OCI-M2 (cell line): Measurements from ENCODE around the gene CCDC146.
"Not testable (repeated sequence)": the region's sequence is repeated elsewhere in the genome, so short reads cannot be mapped to it uniquely, and the experiment has no call there.

Experiments used
- DNase-seq: peaks from one replicate; lab custom pipeline; 2025; ENCODE audit not compliant: unreplicated experiment; lab: John Stamatoyannopoulos, UW

CCDC146 gene

DNA sequence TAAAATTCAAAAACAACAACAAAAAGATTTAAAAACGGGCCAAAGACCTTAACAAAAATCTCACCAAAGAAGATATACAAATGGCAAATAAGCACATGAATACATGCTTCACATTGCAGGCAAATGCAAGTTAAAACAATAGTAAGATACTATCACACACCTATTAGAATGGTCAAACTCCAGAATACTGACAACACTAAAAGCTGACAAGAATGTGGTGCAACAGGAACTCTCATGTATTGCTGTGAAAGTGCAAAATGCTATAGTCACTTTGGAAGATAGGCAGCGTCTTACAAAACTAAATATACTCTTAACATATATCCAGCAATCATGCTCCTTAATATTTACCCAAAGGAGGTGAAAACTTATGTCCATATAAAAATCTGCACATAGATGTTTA is 16.3 kb downstream of the CCDC146 start:
- DNase-seq, result not testable (repeated sequence)

DNA sequence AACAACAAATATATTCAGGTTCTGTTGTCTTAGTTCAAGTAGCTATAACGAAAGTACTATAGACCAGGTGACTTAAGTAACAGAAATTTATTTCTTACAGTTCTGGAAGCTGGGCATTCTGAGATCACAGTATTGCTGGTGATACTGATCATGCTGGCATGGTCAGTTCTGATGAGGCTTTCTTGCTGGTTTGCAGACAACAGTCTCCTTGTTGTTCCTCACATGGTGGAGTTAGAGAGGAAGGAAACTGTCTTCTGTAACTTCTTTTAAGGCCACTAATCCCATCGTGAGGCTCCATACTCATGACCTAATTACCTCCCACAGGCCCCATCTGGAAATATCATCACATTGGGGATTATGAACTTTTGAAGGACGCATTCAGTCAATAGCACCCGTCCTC is 17.9 kb downstream of the CCDC146 start:
- DNase-seq, result not testable (repeated sequence)

DNA sequence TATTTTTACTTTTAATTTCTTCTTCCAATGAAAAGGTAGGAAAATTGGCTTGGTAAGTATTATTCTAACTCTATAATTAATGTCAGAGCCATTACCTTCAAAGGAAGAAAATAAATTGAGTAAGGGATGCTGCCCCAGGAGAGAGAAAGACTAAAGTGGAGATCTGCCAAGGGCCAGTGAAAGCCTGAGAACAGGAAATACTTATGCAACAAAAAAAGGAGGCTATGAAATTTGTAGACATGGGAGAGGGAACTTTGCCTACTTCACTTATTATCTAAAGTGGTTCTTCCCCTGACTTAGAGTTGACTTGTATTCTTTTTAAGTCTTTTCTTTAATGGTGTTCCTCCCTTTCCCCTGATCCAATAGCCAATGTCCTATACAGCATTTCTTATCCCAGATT is 29.8 kb downstream of the CCDC146 start:
- not testable (repeated sequence) for DNase-seq

DNA sequence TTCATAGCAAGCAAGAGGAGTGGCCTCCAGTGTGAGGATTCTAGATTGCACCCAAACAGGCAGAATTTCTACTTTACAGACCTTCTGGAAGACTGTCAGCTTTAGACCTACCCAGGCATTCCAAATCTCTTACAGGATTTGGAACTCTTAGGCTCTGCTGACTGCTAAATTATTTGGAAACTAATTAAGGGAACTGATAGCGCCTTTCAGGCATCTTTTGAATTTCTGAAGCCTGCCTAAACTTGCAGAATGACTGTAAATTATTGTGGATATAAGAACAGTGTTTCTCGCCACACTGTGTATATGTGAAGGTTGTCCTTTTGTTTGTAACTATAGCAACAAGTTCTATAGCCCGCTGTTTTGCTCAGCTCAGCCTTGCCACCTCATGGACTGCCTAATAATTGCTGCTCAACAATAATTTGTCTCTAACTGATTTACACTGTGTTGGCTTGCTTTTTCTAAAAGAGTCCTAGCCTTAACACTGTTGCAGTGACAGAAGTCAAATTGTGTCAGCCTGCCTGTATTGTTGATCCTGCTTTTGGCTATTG is 32.6 kb downstream of the CCDC146 start:
- not testable (repeated sequence) for DNase-seq

DNA sequence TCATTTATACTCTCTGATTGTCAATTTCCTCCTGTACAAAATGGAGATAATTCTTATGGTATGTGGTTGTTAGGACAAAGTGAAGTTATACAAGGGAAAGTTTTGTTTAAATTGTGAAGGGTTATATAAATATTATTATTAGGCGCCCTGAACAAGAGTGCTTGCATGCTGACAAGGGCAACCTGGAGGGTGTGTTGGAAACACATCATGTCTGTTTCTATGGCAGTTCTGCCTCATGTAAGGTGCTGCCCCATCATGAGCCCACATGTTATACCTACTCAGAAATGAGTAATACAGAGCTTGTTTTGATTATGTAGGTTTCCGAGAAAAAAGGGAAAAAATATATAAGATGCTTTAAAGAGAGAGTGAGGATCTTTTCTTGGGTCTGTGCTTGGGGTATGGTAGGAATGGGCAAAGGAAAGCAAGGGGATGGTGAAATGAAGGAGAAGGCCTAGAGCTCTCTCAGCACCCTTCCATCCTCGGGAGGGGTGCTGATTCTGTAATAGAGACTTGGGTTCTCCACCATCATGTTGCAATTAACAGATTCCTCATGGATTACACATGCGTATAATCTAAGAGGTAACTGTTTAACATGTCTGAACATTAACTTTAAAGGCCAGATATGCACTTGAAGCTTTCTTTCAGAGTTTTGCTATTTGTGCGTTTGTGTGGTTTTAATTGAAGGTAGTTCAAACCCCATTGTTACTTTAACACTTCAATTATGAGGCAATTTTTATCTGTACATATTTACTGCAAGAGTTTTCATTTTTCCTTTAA is 33.4 kb downstream of the CCDC146 start:
- not testable (repeated sequence) for DNase-seq

DNA sequence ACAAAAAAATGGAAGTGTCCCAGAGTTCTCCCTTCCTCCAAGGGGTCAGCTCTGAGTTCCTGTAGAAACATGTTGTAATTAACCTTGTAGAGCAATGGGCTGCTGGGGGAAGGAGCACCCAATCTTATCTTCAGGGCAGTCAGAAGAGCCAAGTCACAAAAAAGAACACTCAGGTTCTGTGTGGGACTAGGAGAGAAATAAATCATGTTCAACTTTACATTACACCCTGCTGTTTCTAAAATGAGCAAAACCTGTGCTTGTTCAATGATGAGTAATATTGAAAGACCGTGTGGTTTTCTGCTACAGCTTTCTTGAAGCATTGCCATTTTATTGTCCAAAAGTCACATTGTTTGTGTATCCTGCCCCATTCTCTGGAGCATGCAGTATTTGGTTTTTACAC is 34.6 kb downstream of the CCDC146 start:
- DNase-seq, result not testable (repeated sequence)

DNA sequence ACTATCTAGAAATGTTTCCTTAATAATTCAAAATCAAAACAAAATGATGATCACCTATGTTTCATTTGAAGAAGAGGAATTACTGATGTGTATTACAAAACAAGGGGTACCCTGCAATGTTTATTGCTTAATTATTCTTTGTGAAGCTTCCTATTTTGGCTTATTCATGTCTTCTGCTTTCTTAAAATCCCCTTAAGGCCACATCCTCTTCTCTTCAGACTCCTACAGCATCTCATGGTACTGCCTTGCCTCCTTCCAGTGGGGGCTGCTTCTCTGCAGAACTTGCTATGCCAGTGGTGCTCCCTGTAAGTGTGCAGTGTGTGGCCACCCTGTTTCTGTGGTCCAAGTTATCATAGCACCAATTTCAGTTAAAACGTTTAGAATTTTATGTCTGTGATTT is 35.0 kb downstream of the CCDC146 start:
- DNase-seq, result no peak

DNA sequence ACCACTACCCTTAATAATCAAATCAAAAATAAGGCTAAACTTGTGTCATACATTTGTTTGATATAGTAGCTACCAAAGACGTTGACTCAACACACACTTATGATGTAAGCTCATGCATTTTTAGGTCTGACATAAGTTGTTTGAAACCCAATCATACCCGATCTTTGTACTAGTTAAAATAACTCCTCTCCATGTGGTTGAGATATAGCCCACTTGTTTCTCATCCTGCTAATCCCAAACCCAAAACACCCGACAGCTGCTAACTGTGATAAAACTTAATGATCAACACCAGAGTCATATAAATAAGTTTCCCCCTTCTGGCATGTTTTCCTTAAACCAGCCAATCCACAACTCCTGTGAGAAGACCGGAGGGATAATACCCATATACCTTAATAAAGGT is 48.7 kb downstream of the CCDC146 start:
- not testable (repeated sequence) for DNase-seq

DNA sequence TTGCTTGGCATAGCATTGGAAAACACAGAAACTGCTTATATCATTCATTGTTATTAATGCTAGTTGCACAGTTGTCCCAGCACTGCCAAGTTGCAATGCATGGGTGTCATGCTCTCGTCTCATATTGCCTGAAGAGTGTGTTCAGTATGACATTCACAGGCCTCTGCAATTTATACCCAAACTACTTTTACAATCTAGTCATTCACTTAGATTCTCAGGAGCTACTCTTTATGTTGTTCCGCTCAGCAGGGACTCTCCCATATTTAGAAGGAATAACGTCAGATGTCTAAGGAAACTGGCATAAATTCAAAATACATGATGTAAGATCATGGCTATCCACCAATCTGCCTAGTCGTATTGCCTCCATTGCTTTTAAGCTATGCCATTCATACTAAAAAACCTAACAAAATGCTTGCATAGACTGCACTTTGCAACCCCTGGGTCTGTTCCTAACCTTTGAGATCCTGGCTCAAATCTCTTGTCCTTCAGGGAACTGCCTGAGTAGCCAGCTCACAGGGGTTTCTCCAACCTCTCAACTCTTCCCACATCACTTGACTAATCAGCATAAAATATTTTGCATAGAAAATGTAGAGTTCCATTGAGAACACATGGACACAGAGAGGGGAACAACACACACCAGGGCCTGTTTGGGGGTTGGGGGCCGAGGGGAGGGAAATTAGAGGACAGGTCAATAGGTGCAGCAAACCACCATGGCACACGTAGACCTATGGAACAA is 50.2 kb downstream of the CCDC146 start:
- not testable (repeated sequence) for DNase-seq

DNA sequence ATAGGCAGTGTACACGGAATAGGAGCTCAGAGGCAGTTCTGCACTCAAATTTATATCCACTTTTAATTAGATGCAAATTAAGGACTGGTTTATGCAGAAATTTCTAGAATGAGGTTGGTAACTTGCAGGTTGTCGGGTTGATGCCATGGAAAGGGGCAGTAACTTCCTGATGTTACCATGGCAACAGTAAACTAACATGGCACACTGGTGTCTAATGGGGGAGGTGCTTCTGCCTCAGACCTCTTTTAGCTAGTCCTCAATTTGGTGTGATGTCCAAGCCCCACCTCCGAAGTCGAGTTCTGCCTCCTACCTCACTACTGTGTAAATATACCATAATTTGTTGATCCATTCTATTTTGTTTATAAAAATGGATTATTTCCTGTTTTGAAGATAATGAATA is 52.0 kb downstream of the CCDC146 start:
- DNase-seq, result not testable (repeated sequence)

DNA sequence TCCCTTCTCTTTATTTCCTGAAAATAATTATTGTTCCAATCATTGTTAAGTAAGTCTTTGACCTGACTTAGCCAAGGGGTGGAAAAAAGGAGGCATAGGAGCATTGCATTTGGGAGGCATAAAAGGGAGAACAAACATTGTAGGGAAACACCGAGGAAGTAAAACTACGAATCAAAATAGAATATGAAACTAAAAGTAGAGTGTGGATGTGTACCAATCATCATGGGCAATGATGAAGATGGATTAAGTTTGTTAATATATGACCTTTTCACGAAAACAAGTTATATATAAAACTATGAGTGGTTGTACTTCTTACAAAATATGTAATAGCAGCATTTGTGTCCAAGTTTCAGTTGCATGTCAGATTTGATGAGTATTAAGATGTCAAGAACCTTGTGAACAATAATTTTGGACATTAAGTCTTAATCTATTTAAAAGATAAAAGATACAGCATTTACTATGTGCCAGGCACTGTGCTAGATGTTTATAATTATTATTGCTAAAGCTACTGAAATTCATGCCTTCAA is 52.9 kb downstream of the CCDC146 start:
- not testable (repeated sequence) for DNase-seq

DNA sequence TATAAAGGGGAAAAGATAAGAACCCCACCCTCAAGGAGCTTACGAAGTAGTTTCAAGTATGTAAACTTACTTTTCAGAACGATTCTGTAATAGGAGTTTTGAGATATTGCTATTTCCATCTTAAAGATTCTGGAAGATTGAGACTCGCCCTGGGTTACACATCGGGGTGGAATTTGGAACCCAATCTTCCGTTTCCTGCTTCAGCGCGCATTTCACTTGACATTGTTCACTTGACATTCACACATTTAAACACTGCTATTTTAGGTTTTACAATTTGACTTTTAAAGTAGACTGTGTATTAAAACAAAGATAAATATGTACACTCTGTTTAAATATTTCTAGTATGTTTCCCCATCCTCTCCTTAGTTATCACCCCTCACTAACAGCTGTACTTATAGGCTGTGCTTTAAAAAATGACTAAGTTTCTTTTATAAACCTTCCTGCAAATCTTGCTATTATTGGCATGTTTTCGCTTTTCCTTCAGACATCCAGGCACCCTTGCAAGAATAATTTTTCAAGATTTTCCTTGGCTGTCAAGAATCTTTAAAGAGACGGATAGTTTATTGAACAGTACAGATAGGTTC is 55.0 kb downstream of the CCDC146 start:
- not testable (repeated sequence) for DNase-seq

DNA sequence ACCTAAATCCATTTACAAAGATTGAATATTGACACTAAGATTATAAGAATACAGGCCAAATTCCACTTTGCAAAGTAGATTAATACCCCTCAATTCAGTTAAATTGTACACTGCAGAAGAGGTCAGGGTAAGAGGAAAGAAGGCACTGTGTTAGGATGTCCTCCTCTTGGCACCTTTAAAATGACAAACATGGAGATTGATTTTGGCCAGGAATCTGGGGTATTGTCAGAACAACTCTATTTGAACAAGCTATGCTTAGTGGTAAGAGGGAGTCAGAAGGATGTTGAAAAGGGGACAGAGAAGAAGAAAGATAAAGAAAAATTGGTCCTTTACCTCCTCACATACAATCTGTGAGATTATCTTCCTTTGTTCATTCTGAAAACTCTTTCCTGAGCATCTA is 55.6 kb downstream of the CCDC146 start:
- DNase-seq, result not testable (repeated sequence)

DNA sequence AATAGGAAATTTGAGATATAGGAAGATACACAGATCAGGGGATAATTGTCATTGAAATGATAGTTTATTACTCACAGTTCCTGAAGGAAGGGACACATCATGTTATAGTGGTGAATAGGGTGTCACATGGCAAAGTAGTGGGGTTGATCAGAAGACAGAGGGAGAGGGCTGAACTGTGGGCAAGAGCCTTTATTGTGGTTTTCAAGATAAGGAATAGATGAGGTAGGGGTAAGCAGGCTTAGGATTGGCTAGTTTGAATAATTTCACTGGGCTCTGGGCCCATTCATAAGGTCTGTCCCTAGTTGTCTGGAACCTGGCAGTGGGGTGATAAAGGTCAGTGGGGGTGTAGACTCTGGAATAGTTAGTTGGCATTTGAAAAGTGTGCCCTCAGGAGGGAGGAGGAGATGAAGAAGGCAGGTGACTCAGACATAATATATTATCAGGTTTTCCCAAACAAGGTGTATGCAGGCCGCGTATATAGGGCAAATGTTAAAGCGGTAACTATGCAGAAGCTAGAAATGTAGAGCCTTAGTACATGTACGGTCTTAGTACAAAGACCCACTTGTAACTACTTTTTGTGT is 58.7 kb downstream of the CCDC146 start:
- DNase-seq, result no peak

DNA sequence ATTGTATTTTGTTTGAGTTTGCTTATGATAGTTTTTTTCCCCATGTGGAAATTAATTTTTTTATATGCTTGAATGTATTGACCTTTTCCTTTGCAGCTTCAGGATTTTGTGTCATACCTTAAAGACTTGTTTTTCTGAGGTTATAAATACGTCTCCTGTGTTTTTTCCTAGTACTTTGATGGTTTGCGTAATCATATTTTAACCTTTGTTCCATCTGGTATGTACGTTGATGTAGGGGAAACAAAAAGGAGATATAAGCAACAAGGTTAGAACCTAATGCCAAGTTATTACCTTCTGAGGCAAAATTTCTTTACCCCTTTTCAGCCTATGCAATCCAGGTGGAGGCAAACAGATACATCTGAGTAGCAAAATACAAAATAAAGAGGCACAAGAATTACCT is 59.3 kb downstream of the CCDC146 start:
- no peak for DNase-seq

DNA sequence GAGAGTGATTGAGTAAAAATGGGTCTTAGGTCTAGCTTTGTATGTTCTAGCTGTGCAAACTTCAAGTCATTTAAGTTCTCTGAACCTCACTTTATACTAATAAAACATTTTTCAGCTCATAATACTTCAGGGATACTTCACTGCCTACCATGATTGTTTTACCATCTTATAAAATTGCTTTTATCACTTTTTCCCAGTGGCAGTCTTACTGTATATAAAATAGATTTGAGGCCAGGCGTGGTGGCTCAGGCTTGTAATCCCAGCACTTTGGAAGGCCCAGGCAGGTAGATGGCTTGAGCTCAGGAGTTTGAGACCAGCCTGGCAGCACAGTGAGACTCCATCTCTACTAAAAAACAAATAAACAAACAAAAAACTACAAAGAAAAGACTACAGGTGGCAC is 59.8 kb downstream of the CCDC146 start:
- no peak for DNase-seq

DNA sequence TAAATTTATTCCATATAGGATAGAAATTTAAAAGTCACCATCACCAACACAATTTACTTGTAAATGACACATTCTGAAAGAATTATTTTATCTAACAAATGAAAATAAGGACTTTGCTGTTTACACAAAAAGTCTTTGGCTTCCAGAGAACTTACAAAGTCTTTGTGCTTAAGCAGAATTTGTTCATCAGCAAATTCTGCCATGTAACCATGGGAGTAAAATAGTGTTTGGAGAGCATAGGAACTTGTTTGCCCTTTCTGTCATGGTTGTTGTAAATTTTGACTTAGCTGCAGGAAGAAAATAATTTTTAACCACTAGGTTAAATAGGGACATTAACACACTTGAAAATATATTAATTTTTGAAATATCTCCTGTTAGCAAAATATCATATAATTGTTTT is 62.0 kb downstream of the CCDC146 start:
- no peak for DNase-seq

DNA sequence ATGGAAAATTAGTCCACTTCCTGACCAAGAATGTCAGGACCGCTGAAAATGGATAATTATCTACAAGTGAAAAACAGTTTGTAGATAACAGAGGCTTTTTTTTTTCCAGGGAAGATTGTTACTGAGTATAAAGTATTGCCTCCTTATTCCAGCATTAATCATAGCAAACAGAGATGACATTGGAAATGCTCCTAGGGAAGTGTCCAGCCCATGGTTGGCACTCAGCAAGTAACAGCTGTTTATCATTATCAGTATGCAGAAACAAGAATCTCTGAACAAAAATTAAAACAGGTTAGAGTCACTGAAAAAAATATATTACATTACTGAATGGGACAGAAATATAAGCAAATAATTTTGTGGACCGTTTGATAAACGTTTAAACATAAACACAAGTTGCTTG is 62.6 kb downstream of the CCDC146 start:
- DNase-seq, result no peak

DNA sequence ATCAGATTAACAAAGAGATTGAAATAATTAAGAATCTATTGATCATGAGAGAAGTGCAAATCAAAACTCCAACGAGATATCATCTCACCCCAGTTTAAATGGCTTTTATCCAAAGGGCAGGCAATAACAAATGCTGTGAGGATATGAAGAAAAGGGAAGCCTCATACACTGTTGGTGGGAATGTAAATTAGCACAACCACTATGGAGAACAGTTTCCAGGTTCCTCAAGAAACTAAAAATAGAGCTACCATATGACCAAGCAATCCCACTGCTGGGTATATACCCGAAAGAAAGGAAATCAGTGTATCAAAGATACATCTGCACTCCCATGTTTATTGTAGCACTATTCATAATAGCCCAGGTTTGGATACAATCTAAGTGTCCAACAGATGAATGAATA is 63.5 kb downstream of the CCDC146 start:
- no peak for DNase-seq

DNA sequence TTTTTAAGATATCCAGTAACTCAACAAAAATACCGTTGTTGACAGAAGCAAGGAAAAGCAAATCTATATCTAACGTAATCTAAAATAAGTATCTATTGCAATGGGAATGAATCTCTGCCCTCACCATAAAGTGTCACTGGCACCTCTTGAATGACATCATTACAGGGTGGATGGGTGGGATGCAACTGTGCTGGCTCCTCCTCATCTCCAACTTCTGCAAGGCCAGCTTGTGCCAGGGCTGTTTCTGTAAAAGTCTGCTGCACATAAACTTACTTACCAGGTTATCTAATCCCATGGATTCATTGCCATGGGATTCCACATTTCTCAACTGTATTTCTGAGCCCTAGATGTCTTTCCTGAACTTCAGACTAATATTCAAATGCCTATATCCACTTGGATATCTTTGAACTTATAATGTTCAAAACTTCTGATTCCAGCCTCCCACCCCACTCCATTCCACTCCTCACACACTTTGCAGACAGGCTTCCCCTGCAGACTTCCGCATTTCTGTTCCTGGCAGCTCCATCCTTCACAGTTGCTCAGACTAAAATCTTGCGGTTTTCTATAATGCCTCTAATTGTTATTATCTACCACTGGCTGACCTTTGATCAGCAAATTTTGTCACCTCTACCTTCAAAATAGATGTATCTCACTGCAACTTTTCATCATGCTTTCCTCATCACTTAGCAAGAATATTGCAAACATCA is 66.5 kb downstream of the CCDC146 start:
- DNase-seq, result no peak

DNA sequence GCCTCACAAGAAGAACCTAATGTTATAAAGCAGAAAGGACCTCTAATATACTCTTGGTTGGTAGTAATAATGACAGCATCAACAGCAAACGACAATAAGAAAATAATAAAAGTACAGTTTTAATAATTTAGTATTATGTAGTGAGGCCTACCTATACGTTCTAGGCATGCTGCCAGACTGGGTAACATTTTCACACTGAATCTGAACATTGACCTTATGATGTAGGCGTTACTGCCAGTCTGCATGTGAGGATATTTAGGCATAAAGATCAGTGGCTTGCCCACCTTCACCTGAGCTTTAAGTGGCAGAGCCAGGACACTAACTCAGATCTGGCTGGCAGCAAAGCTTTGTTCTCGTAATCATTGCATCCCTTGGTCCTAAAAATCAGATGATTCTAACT is 74.7 kb downstream of the CCDC146 start:
- no peak for DNase-seq
